DLD1 (cell line): ENCODE results near the gene ATP2B2.

ENCODE experiments used
- in situ Hi-C: cut with HindIII; loops from 2 replicates; pipeline ENCODE4 v1.10.0; 2017; ENCODE audit warnings: low sequenced_read_pairs

ATP2B2 gene

DNA sequence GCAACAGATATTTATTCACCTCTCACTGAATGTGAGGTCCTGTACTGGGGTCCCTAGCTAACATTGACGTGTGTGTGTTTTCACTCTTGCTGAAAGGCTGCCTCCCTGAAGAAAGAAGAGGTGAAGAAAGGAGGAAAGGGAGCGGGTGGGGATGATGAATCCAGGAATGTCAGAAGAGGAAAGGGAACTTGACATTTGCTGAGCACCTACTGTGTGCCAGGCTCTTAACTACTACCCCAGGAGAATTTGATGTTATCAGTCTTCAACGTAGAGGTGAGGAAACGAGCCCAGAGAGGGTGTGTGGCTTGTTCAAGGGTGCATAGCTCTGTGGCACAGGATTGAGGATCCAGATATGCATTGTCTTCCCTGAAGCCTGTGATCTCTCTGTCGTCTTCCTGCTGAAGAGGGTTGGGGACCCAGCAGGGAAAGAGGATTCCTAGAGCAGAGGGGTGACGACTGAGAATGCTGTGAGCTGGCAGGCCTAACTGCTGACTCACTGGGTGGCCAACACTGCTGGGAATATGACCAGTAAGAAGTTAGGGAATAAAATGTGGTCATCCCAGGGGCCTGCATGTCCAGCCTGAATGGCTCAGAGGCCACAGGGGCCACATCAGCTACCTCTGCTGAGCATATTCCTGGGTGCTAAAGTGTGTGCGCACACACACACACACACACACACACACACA lies 6.6 kb upstream of the ATP2B2 start:
- in situ Hi-C loops = no loop called here

DNA sequence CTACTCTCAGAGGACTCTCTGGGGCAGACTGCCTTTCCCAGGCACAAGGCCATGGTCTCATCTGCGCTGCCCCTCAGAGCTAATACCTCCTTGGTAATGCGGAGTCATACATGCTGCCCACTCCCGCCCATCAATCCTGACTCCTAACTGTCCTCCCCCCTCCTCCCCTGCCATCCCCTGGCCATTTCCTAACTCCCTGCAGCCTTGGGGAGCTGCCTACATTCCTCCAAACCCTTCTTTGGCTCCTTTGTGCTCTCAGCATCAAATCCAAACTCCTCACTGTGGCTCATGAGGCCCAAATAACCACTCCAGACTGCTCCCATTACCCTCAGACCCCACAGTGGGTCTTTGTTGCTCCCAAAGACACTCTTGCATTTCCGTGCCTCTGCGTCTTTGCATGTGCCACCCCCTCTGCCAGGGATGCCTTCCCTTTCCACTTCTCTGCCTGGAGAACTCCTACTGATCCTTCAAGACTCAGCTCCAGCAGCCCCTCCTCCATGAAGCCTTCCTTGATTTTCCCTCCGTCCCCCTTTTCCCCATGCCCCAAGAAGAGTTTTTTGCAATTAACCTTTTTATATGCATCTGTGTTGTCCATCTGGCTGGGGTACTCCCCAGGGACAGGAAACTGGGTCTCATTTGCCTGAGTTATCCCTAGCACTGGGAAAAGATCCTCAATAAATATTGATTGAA lies 5.5 kb upstream of the ATP2B2 start:
- in situ Hi-C loops = no loop called here

DNA sequence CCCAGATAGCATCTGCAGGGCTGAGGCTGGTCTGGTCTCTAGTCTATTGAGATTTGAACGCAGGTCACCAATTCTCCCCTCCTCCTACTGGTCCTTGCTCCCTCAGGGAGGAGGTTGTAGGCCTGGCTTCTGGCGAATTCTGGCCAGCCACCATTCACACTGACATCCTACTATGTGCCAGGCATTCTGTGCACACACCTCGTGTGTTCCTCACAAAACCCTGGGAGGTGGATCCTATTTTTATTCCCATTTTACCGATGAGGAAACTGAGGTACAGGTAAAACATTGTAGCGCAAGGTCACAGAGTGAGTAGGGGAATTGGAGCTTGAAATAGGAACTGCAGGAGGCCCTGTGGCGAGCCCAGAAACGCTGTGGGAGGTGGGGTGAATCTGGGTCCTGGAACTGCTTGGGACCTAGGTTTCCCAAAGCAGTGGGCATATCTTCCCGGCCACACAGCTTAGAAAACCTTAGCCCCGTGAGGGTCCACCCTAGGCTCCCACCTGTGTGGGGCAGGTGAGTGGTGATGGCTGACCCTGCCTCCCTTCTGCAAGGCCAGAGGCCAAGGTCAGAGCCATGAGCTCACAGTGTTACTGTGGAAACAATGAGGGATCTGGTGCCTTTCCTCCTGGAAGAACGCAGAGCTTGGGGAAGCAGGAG lies 4.8 kb upstream of the ATP2B2 start:
- in situ Hi-C loops = no loop called here

DNA sequence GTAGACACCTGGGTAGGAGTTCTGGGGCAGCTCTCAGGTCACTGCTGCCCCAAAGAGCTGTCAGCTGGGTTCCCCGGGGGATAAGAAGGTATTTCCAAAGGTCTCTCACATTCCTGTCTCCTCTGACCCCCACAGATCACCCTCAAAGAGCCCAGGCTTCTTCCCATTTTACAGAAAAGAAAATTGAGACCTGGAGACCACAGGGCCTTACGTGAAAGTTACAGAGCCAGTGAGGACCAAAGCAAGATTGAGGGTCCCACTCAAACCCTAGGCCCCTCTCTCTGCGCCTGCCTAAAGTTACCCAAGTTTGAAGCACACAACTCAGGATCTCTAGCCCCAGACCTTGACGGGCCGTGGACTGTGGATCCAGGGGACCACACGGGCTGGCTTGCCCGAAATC lies 3.9 kb upstream of the ATP2B2 start:
- in situ Hi-C loops = no loop called here

DNA sequence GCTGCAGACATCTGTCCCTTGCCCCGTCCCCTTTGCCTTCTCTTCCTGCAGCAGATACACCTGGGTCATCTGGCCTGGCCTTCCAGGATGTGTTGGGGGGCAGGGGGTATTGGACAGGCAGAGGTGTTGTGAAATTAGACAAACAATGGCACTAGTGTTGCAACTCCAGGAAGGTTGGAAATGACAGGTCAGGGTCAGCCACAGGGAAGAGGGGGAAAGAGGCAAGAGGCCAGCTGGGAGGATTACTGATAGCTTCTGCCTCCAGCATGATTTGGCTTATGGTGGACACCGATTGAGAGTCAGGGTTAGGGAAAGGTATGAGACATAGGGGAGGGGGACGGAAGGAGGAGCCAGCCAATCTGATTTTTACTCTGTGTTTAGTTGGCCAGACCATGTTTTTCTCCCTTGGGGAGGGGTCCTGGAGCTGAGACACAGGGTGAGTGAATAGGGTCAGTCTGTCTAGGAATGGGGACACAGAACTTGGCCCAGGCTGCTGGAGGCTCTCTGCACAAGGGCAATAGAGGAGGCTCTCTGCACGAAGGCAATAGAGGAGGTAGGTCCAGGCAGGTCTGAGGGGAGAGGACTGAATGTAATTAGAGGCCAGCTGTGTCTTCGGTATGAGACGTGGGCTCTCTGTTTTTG lies 3.4 kb upstream of the ATP2B2 start:
- in situ Hi-C loops = no loop called here

DNA sequence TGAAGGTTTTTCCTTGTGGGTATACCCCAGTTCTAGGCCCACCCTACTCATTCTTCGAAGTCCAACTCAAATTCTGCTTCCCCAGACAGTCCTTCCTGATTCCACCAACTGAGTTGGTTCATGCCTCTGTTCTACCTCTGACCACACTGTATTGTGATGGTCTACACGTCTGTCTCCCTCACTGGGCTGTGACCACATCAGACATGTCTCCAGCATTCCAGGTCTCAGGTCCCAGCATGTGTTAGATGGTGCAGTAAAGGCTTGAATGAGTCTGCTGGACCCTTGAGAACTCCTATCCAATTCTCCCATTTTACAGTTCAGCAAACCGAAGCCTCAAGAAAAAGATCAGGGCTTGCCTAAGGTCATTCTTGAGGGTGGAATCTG lies 2.8 kb upstream of the ATP2B2 start:
- in situ Hi-C loops = no loop called here

DNA sequence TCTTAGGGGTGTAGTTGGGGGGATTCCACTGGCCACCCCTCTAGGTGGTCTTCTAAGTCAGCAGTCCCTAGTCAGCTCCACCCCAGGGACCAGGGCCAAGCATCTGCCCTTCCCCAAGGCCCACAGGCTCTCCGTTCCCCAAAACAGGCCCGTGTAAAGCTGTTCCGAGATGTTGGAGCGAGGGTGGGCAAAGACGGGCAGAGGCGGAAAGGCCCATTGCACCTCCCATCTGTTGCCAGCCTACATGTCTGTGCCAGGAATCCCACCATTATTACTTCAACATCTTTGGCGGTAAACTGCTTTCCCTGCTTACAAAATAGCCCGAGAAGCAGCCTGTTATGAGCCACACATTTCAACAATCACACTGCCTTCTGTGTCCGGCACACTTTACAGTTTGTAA lies 1.9 kb upstream of the ATP2B2 start:
- in situ Hi-C loops = no loop called here

DNA sequence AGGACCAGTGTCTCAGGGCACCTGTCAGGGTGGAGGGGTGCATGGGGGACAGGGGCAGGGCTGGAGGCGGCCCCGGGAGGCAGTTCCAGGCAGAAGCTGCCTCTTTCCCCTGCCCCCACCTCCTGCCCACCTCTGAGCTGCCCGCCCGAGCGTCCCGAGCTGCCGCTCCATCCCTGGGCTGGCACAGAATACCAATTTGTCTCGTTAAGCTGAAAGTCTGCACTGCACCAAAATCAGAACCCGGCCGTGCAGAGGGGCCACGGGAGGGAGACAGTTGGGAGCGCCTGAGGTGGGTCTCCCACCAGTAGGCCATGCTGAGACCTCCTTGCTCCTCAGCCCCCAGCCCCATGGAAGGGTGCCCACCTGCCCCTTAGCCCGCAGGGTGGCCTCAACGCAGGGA lies 1.3 kb upstream of the ATP2B2 start:
- in situ Hi-C loops = no loop called here

DNA sequence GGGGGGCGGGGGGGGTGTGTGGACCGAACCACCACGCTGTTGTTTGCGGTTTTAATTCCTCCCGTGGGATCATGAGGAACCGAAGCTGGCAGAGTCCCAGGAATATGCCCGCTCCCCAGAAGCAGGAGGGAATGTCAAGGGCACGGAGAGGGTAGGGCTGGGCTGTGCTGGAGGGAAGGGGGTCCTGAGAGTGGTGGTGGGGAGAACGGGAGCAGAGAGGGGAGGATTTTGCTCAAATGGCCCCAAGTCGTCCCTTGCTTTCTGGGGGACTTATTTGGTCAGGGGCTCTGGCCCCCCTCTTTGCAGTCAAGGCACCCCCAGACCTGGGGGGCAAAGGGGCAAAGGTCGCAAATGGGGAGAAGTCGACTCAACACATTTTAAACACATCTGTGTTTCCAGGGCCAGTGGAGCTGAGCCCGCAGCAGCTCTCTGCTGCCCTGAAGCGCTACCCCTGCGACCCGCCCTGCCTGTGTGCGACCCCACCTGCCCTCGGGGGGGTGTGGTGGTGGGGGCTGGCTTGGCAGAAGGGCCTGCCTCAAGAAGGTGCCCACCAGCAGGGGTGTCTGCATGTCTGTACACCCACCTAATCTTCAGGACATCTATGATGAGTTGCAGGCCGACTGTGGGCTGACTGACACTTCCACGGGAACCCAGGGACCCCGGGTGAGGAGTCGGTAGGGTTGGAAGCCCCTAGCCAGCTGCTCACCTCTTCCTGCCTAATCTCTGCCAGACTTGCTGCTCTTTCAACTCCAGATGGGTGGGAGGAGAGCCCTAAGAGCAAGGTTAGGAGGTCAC lies 602 bp upstream of the ATP2B2 start:
- in situ Hi-C loops = no loop called here

DNA sequence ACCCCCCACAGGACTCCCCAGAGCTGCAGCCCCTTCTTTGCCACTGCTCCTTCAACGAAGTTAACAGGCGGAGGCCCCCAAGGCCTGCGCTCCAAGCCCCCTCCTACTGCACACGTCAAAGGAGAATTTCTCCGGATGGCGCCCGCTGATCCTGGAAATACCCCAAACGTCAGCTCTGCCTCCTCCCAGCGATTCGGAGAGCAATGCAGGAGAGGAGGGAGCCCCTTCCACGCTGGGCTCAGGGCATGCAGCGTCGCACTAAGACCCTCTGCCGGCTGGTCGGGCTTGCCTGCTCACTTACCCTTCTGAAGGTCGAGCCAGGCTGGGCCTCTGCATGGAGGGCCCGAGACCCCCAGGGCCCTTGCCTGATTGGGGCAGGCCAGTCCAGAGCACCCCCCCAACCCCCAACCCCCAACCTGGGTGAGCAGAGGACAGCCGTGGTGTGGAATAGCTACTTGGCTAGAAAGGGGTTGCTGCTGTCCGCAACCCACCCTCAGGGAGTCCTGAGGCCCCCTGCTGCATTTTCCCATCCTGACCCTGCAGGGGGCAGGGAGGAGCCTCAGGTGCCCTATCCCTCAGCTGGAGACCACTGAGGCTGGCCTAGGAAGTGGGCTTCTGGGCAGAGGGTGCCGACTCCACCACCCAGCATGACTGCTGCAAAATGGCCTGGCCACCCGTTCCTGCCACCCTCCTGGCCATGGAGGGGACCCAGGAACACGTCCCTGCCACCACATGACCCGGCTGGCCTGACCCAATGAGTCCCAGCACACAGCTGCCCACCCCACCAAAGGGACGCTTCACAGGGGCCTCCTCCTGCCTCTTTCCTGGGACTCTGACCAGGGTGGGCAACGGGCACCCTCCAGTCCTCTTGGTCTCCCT lies 976 bp downstream of the ATP2B2 start:
- in situ Hi-C loops = no loop called here

DNA sequence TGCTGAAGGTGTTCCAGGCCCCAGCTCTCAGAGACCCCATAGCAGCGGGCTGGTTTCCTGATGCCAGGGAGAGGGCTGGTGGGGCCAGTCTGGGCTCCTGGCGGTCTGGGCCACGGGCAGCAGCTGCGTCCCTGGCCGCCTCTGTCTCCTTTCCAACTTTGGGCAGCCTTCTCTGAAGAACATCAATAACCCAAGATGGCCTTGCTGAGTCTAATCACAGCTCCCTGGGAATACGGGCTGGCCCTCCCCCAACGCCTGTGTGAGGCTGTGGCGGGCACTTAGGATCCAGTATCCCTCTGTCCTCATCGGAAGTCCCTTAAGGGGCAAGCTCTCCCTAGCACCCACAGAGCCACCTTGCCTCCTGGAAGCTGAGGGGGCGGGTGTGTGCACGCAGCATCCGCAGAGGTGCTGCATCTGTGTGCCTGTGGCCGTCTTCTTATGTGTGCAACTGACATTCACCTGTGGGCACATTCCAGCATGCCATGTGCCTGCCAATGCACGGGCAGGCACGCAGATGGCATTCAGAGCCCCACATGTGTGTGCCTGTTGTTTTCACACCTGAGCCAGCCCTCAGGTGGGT lies 2.1 kb downstream of the ATP2B2 start:
- in situ Hi-C loops = no loop called here

DNA sequence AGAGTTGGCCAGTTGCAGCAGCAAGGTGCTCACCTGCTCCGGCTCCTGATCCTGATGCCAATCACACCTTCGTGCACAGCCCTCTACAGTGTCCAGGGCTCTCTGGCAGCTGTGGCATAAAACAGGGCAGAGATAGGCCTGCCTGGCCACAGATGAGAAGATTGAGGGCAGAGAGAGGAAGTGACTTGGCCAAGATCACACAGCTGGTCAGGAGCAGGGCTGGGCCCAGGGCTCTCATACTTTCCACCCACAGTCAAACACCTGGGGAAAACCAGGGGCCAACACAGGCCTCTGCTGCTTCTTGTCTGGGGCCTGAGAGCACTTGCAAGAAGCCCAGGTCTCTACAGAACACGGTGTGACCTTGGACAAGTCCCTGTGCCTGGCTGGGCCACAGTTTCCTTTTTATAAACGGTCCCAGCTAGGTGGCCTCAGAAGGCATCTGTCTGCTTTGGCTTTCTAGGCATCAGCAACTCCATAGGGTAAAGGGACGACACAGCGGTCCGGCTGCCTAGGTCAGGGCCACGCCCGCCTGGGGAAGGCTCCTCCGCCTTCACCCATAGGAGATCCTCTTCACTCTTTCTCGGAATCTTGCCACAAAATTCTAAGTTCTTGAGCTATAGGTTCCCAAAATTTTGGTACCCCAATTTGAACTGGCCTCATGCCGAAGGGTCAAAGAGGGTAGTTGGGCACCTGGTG lies 3.1 kb downstream of the ATP2B2 start:
- in situ Hi-C loops = no loop called here

DNA sequence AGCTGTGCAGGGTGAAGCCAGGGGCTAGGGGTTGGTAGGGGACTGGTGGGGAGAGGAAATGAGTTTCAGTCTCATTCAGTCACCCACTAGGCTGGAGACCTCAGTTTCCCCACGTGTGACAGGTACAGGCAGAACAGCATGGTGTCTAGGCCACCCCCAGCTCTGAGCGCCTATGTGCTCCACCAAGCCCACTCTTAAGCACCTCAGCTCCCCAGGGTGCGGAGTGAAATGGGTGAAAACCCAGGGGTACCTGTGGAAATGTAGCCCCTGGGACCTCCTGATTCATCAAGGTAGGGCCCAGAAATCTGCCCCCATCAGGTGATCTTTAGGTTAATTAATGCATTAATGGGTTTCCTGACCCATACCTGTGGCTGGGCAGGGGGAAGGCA lies 3.7 kb downstream of the ATP2B2 start:
- in situ Hi-C loops = no loop called here

DNA sequence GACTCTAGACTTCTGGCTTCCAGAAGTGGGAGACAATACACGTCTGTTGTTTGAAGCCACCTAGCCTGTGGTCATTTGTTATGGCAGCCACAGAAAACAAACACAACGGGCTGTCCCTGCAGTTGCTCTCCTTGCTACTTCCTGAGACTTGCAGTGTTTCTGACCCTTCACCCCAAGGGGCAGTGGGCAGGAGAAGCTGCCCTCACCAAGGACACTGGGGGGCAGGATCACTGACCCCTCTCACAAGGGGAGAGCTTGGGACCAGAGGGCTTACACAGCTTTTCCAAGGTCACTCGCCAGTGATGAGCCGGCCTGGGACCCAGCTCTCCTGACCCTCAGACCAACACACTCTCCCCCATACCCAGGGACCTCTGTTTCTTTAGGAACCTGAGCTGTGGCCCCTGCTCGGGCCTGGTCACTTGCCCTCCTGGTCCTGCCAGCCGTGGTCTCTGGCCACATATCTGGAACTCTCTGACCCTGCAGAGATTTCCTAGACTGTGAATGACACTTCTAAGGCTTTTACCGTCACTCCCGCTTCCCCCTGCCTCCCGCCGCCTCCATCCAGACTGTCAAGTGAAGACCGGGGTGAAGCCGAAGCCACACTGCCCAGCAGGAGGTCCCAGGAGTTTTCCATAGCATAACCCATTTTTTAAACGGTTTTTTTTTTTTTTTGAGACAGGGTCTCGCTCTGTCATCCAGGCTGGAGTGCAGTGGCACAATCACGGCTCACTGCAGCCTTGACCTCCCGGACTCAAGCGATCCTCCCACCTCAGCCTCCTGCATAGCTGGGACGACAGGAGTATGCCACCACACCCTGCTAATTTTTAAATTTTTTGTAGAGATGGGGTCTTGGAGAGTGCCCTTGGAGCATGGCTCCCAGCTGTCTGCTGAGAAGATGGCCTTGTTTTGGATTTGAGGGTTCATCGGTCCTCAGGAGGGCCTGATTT lies 4.4 kb downstream of the ATP2B2 start:
- in situ Hi-C loops = no loop called here

DNA sequence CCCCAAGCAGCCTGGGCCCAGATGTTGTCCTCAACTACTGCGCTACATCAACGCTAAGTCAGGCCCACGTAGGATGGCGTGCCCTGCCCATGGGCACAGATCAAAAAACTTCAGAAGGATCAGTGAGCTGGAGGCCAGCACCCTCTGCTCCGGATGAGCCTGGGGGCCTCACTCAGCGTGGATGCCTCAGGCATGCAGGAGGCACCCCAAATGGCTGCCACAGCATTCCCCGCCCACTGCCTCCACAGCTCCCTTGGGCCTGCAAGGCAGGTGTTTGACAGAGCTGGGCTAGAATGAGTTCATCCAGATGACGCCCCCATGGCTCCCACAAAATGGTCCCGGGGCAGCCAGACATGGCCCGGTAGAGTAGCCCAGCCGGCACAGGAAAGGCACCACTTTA lies 7.1 kb downstream of the ATP2B2 start:
- in situ Hi-C loops = no loop called here

DNA sequence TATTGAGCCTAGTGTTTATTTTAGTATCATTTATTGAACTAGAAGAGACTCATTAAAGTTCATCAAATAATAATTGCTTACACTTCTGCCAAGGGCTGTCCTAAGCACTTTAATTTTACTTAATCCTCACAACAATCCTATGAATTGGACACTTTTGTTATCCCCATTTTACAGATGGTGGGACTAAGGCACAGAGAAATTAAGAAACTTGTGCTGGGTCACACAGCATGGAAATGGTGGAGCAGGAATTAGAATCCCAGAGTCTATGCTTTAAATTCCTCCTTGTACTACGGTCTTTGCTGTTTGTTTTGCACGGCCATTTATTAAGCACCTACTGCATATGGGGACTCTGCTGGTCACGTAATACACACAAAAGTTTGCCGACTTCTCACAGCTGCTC lies 7.9 kb downstream of the ATP2B2 start:
- in situ Hi-C loops = no loop called here

DNA sequence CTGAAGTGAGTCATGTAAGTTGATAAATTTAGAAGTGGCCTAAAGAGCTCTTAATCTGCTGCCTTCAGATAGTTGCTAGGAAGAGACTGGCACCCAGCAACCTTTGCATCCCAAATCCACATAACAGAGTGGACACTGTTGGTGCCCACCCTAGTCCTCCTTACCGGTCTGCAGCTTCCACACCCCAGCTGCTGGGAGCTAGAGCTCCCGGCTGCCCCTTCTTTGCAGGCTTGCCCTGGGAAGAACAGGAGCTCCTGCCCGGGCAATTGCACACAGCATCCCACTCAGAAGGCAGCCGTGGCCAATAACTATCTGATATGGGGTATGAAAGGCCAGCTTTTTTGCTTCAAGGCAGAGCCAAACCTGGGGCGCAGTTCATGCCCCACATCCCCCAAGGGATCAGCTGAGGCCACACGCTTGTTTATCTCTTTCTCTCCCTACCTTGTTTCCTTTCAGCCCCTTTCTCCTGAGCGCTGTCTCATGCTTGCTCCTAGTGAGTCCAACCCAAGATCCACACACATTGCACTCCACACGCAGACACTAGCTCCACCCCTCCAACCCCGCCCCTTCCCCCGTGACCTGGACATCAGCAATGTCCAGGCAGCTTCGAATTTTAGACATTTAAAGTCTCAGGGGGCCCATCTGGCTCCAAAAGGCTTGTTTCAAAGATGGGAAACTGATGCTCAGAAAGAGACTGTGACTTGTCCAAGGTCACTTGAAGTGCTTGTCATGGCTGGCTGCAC lies 9.1 kb downstream of the ATP2B2 start:
- in situ Hi-C loops = no loop called here
